ENCODE data around the gene NGB. TPM values are rescaled to one million over a fixed set of nuclear protein-coding genes. Genes with fewer than 3 reads are reported as not detected.

NGB gene
- total RNA-seq, 4 donors from 2014 or later: 2.7 to 4.6 (median 3.6) TPM

- Histone ChIP-seq H3K36me3 (no peaks in the 10 kb centered on the region), H3K4me1 (no peaks in the 10 kb centered on the region), H3K27ac (replicated peaks in 1 of 4) (no peak overlapping the region), H3K27me3 (peaks cover 0 to 13% (median 0%) of the 10 kb centered on the region in 4 donors), H3K9me3 (no peaks in the 10 kb centered on the region), H3K4me3 (no peak overlapping the region)
- DNase-seq (ENCODE audit: extremely low spot score): no peak
- TF ChIP-seq EP300 (IDR thresholded peaks at IDR 0.05) (no peak), POLR2AphosphoS5 (IDR thresholded peaks at IDR 0.05) (no peak), POLR2A (IDR thresholded peaks at IDR 0.05; ENCODE audit: low read depth) (no peak), CTCF (IDR thresholded peaks at IDR 0.05) (no peak)
- intact Hi-C loops (cut with DNase I): no loop called here
- WGBS: 98% methylated on average over 7 of the region's 7 CpGs
Measured at GRCh38 chr14:77249286-77249685, 21.7 kb downstream of the NGB start.

GRCh38 chr14:77248666-77249065 is 22.3 kb downstream of the NGB start:
- no peak for TF ChIP-seq CTCF (IDR thresholded peaks at IDR 0.05)
- no peak for TF ChIP-seq EP300 (IDR thresholded peaks at IDR 0.05)
- TF ChIP-seq POLR2AphosphoS5 (IDR thresholded peaks at IDR 0.05): no peak
- no peak for TF ChIP-seq POLR2A (IDR thresholded peaks at IDR 0.05; ENCODE audit: low read depth)
- intact Hi-C loops (cut with DNase I): no loop called here

GRCh38 chr14:77246784-77247183 is 24.2 kb downstream of the NGB start:
- Histone ChIP-seq H3K27me3 (no peaks in the 10 kb centered on the region), H3K4me3 (no peak overlapping the region), H3K4me1 (no peaks in the 10 kb centered on the region), H3K9me3 (no peaks in the 10 kb centered on the region), H3K36me3 (no peaks in the 10 kb centered on the region), H3K27ac (replicated peaks in 1 of 4) (no peak overlapping the region)
- TF ChIP-seq POLR2A (IDR thresholded peaks at IDR 0.05; ENCODE audit: low read depth): no peak
- TF ChIP-seq POLR2AphosphoS5 (IDR thresholded peaks at IDR 0.05): no peak
- TF ChIP-seq EP300 (IDR thresholded peaks at IDR 0.05): no peak
- no peak for TF ChIP-seq CTCF (IDR thresholded peaks at IDR 0.05)
- WGBS: 82% methylated on average over 1 of the region's 1 CpG
- intact Hi-C loops (cut with DNase I): no loop called here
- no peak for DNase-seq (ENCODE audit: extremely low spot score)

More at GRCh38 chr14:77248666-77249065, 22.3 kb downstream of the NGB start:
- H3K36me3 ChIP-seq: no peaks in the 10 kb centered on the region
- WGBS: 88% methylated on average over 7 of the region's 7 CpGs
- DNase-seq (ENCODE audit: extremely low spot score): no peak
- H3K27ac ChIP-seq (replicated peaks in 1 of 4): no peak overlapping the region
- H3K27me3 ChIP-seq: peaks cover 0 to 7% (median 0%) of the 10 kb centered on the region in 4 donors
- H3K4me1 ChIP-seq: no peaks in the 10 kb centered on the region
- no peak overlapping the region for H3K4me3 ChIP-seq
- no peaks in the 10 kb centered on the region for H3K9me3 ChIP-seq

GRCh38 chr14:77245820-77246219 is 25.2 kb downstream of the NGB start:
- TF ChIP-seq POLR2AphosphoS5 (IDR thresholded peaks at IDR 0.05): no peak
- no peak for TF ChIP-seq EP300 (IDR thresholded peaks at IDR 0.05)
- no peak for TF ChIP-seq POLR2A (IDR thresholded peaks at IDR 0.05; ENCODE audit: low read depth)
- no peak for TF ChIP-seq CTCF (IDR thresholded peaks at IDR 0.05)
- intact Hi-C loops (cut with DNase I): no loop called here
- H3K4me1 ChIP-seq: no peaks in the 10 kb centered on the region

GRCh38 chr14:77243853-77244252 is 27.2 kb downstream of the NGB start:
- 80% methylated on average over 4 of the region's 4 CpGs for WGBS

More at GRCh38 chr14:77245820-77246219, 25.2 kb downstream of the NGB start:
- no peak overlapping the region for H3K4me3 ChIP-seq
- H3K27ac ChIP-seq (replicated peaks in 1 of 4): no peak overlapping the region
- DNase-seq (ENCODE audit: extremely low spot score): no peak
- 85% methylated on average over 4 of the region's 4 CpGs for WGBS
- no peaks in the 10 kb centered on the region for H3K9me3 ChIP-seq
- H3K27me3 ChIP-seq: no peaks in the 10 kb centered on the region
- H3K36me3 ChIP-seq: no peaks in the 10 kb centered on the region

More at GRCh38 chr14:77243853-77244252, 27.2 kb downstream of the NGB start:
- Histone ChIP-seq H3K9me3 (no peaks in the 10 kb centered on the region), H3K36me3 (no peaks in the 10 kb centered on the region), H3K27me3 (no peaks in the 10 kb centered on the region), H3K4me3 (no peak overlapping the region), H3K4me1 (no peaks in the 10 kb centered on the region), H3K27ac (replicated peaks in 1 of 4) (no peak overlapping the region)
- intact Hi-C loops (cut with DNase I): no loop called here
- TF ChIP-seq POLR2A (IDR thresholded peaks at IDR 0.05; ENCODE audit: low read depth) (no peak), EP300 (IDR thresholded peaks at IDR 0.05) (no peak), POLR2AphosphoS5 (IDR thresholded peaks at IDR 0.05) (no peak), CTCF (IDR thresholded peaks at IDR 0.05) (no peak)
- no peak for DNase-seq (ENCODE audit: extremely low spot score)

Data from esophagus muscularis mucosa (tissue), 4 donors.